HAP-1 (cell line): ENCODE measurements around the gene TLCD3A.
A peak's percentile ranks its signal among the peaks of the same experiment; 100 is the strongest.
"Not testable (repeated sequence)": the region's sequence is repeated elsewhere in the genome, so short reads cannot be mapped to it uniquely, and the experiment has no call there.

Source experiments
- DNase-seq, 2 experiments: peaks; one replicate each; pipeline ENCODE4 v3.0.0-alpha.2; 2016 to 2020; ENCODE audit warnings: low spot score in 2 of 2
- H3K27me3 ChIP-seq: fragments of 250-450 bp; sonication (Bioruptor Pico); 2 replicates; pipeline ENCODE4 v1.5.1; 2020; ENCODE audit warnings: low read depth, mild to moderate bottlenecking, moderate library complexity
- H3K36me3 ChIP-seq: fragments of 250-450 bp; sonication (Bioruptor Pico); replicated peaks from 2 replicates; pipeline ENCODE4 v1.5.1; 2020; ENCODE audit warnings: mild to moderate bottlenecking
- H3K4me1 ChIP-seq: fragments of 250-450 bp; sonication (Bioruptor Pico); 2 replicates; pipeline ENCODE4 v1.5.1; 2020; ENCODE audit warnings: mild to moderate bottlenecking
- H3K4me3 ChIP-seq: fragments of 250-450 bp; sonication (Bioruptor Pico); 2 replicates; pipeline ENCODE4 v1.5.1; 2020; ENCODE audit warnings: mild to moderate bottlenecking, moderate library complexity
- H3K9me3 ChIP-seq: fragments of 250-450 bp; sonication (Bioruptor Pico); 2 replicates; pipeline ENCODE4 v1.5.1; 2020; ENCODE audit warnings: mild to moderate bottlenecking, moderate library complexity
- in situ Hi-C: fragments of 300-500 bp; cut with MboI; formaldehyde crosslinking; loops from 3 replicates; pipeline ENCODE4 v1.14.3; 2020; ENCODE audit warnings: low sequenced_read_pairs, inconsistent platforms, mixed read lengths

TLCD3A gene

GRCh38 chr17:746783-747629, 14.6 kb downstream of the TLCD3A start:
- Histone ChIP-seq H3K36me3 (peaks cover 66% of the 10 kb centered on the region), H3K4me3 (no peak overlapping the region), H3K9me3 (no peaks in the 10 kb centered on the region), H3K27me3 (no peaks in the 10 kb centered on the region), H3K4me1 (peaks cover 7% of the 10 kb centered on the region)
- in situ Hi-C loops, result no loop called here
- no peak for DNase-seq

GRCh38 chr17:748604-749003, 16.2 kb downstream of the TLCD3A start:
- H3K36me3 ChIP-seq, result peaks cover 51% of the 10 kb centered on the region
- H3K4me3 ChIP-seq, in situ Hi-C loops, H3K27me3 ChIP-seq, DNase-seq, H3K9me3 ChIP-seq: not testable (repeated sequence)
- peaks cover 12% of the 10 kb centered on the region for H3K4me1 ChIP-seq

GRCh38 chr17:749359-749758, 17.0 kb downstream of the TLCD3A start:
- DNase-seq, H3K4me3 ChIP-seq, in situ Hi-C loops, H3K9me3 ChIP-seq, H3K27me3 ChIP-seq: not testable (repeated sequence)
- peaks cover 12% of the 10 kb centered on the region for H3K4me1 ChIP-seq
- peaks cover 44% of the 10 kb centered on the region for H3K36me3 ChIP-seq

- Histone ChIP-seq H3K4me3 (peak overlapping the region; percentile 77), H3K27me3 (no peaks in the 10 kb centered on the region), H3K36me3 (peaks cover 32% of the 10 kb centered on the region), H3K4me1 (peaks cover 12% of the 10 kb centered on the region), H3K9me3 (no peaks in the 10 kb centered on the region)
- DNase-seq, result peak in 1 of 2 experiments; percentile 45
- in situ Hi-C loops, result no loop called here
These were observed 18.1 kb downstream of the TLCD3A start for GRCh38 chr17:750431-751037.

- Histone ChIP-seq H3K4me3 (peak overlapping the region; percentile 77), H3K27me3 (no peaks in the 10 kb centered on the region), H3K4me1 (peaks cover 12% of the 10 kb centered on the region), H3K36me3 (peaks cover 24% of the 10 kb centered on the region), H3K9me3 (no peaks in the 10 kb centered on the region)
- peak in 1 of 2 experiments; percentile 51 for DNase-seq
- in situ Hi-C loops, result no loop called here
These were observed 19.0 kb downstream of the TLCD3A start for GRCh38 chr17:751269-752001.

GRCh38 chr17:752002-752619, 19.7 kb downstream of the TLCD3A start, which contains the start of gene GEMIN4:
Gene GEMIN4 (minus strand): TSS chr17:752264. CDS start chr17:752142, 122 bp downstream.
- peaks cover 12% of the 10 kb centered on the region for H3K4me1 ChIP-seq
- in situ Hi-C loops, result no loop called here
- H3K4me3 ChIP-seq, result peak within 1 kb of the TSS; percentile 77
- H3K27me3 ChIP-seq, result no peaks in the 10 kb centered on the region
- DNase-seq, result peak; percentile 84 to 97
- no peaks in the 10 kb centered on the region for H3K9me3 ChIP-seq
- peaks cover 24% of the 10 kb centered on the region for H3K36me3 ChIP-seq

GRCh38 chr17:752620-753219, 20.3 kb downstream of the TLCD3A start:
- H3K27me3 ChIP-seq, result no peaks in the 10 kb centered on the region

GRCh38 chr17:753418-753817, 21.0 kb downstream of the TLCD3A start:
- no peaks in the 10 kb centered on the region for H3K27me3 ChIP-seq
- no peak overlapping the region for H3K4me3 ChIP-seq
- DNase-seq, result no peak
- H3K4me1 ChIP-seq, result peaks cover 12% of the 10 kb centered on the region
- no peaks in the 10 kb centered on the region for H3K9me3 ChIP-seq
- in situ Hi-C loops, result no loop called here
- H3K36me3 ChIP-seq, result peaks cover 22% of the 10 kb centered on the region

More at GRCh38 chr17:752620-753219, 20.3 kb downstream of the TLCD3A start:
- Histone ChIP-seq H3K4me1 (peaks cover 12% of the 10 kb centered on the region), H3K36me3 (peaks cover 23% of the 10 kb centered on the region), H3K4me3 (peak overlapping the region; percentile 77), H3K9me3 (no peaks in the 10 kb centered on the region)
- peak in 1 of 2 experiments; percentile 51 for DNase-seq
- in situ Hi-C loops, result no loop called here

- in situ Hi-C loops, result not testable (repeated sequence)
These were observed 23.0 kb downstream of the TLCD3A start for GRCh38 chr17:755319-755961.

GRCh38 chr17:756010-756567, 23.7 kb downstream of the TLCD3A start:
- in situ Hi-C loops, result not testable (repeated sequence)

More at GRCh38 chr17:755319-755961, 23.0 kb downstream of the TLCD3A start:
- H3K4me1 ChIP-seq, H3K4me3 ChIP-seq, H3K27me3 ChIP-seq, DNase-seq, H3K9me3 ChIP-seq: not testable (repeated sequence)
- H3K36me3 ChIP-seq, result peaks cover 37% of the 10 kb centered on the region

GRCh38 chr17:759964-760363, 27.6 kb downstream of the TLCD3A start:
- no peaks in the 10 kb centered on the region for H3K27me3 ChIP-seq
- in situ Hi-C loops, result no loop called here
- no peak for DNase-seq
- no peaks in the 10 kb centered on the region for H3K9me3 ChIP-seq
- no peaks in the 10 kb centered on the region for H3K4me1 ChIP-seq
- no peak overlapping the region for H3K4me3 ChIP-seq
- peaks cover 68% of the 10 kb centered on the region for H3K36me3 ChIP-seq

More at GRCh38 chr17:756010-756567, 23.7 kb downstream of the TLCD3A start:
- H3K27me3 ChIP-seq, H3K4me1 ChIP-seq, H3K9me3 ChIP-seq, H3K4me3 ChIP-seq, DNase-seq: not testable (repeated sequence)
- H3K36me3 ChIP-seq, result peaks cover 43% of the 10 kb centered on the region

GRCh38 chr17:760371-760770, 28.0 kb downstream of the TLCD3A start:
- DNase-seq, result no peak
- in situ Hi-C loops, result no loop called here
- no peaks in the 10 kb centered on the region for H3K4me1 ChIP-seq
- H3K4me3 ChIP-seq, result no peak overlapping the region
- no peaks in the 10 kb centered on the region for H3K9me3 ChIP-seq
- no peaks in the 10 kb centered on the region for H3K27me3 ChIP-seq
- peaks cover 72% of the 10 kb centered on the region for H3K36me3 ChIP-seq
